NCI-H1417 (cell line): Measurements from ENCODE around the gene GBP6.
"Not testable (repeated sequence)": the region's sequence is repeated elsewhere in the genome, so short reads cannot be mapped to it uniquely, and the experiment has no call there.

Experiments used
- DNase-seq, 3 experiments: peaks; one replicate each; lab custom pipeline; 2025; lab: John Stamatoyannopoulos, UW

Gene GBP6

GRCh38 chr1:89373810-89374209 lies 10.0 kb downstream of the GBP6 start:
- DNase-seq = not testable (repeated sequence)

- DNase-seq = no peak
Measured at GRCh38 chr1:89378001-89378400, 14.1 kb downstream of the GBP6 start.

- DNase-seq = no peak
Measured at GRCh38 chr1:89381618-89382017, 17.8 kb downstream of the GBP6 start.

- peak in 1 of 3 experiments; percentile 6 for DNase-seq
Measured at GRCh38 chr1:89382479-89382878, 18.6 kb downstream of the GBP6 start.

GRCh38 chr1:89383185-89383584 lies 19.3 kb downstream of the GBP6 start:
- DNase-seq = no peak

- no peak for DNase-seq
Measured at GRCh38 chr1:89390707-89391106, 26.8 kb downstream of the GBP6 start.

GRCh38 chr1:89391686-89392085 lies 27.8 kb downstream of the GBP6 start:
- DNase-seq = peak in 1 of 3 experiments; percentile 13

- no peak for DNase-seq
Measured at GRCh38 chr1:89394851-89395250, 31.0 kb downstream of the GBP6 start.

- no peak for DNase-seq
Measured at GRCh38 chr1:89396902-89397301, 33.0 kb downstream of the GBP6 start.

GRCh38 chr1:89405275-89405929 lies 41.5 kb downstream of the GBP6 start:
- no peak for DNase-seq

- DNase-seq = no peak
Measured at GRCh38 chr1:89407360-89407759, 43.5 kb downstream of the GBP6 start.

- DNase-seq = not testable (repeated sequence)
Measured at GRCh38 chr1:89407768-89408167, 43.9 kb downstream of the GBP6 start.

GRCh38 chr1:89425056-89425455 lies 61.2 kb downstream of the GBP6 start:
- peak; percentile 57 to 82 (median 66) for DNase-seq

- DNase-seq = peak in 1 of 3 experiments; percentile 14
Measured at GRCh38 chr1:89429062-89429461, 65.2 kb downstream of the GBP6 start.

GRCh38 chr1:89429681-89430080 lies 65.8 kb downstream of the GBP6 start:
- DNase-seq = not testable (repeated sequence)

GRCh38 chr1:89433421-89433820 lies 69.6 kb downstream of the GBP6 start:
- no peak for DNase-seq

- not testable (repeated sequence) for DNase-seq
Measured at GRCh38 chr1:89434058-89434780, 70.4 kb downstream of the GBP6 start.
